Right renal cortex interstitium (tissue), 3 donors: Measurements from ENCODE around the gene UVSSA. TPM values are rescaled to one million over a fixed set of nuclear protein-coding genes. Genes with fewer than 3 reads are reported as not detected.
"Not testable (repeated sequence)": the region's sequence is repeated elsewhere in the genome, so short reads cannot be mapped to it uniquely, and the experiment has no call there.

Experiments used
- DNase-seq, 3 donors: peaks; one replicate each; pipeline ENCODE4 v3.0.0-alpha.2; 2013; ENCODE audit warnings: low read depth in 3 of 3, low spot score in 2 of 3
- polyA plus RNA-seq, 3 donors: library from polyadenylated mRNA; unstranded; fragments of 120-200 nt; gene quantifications; one replicate each; pipeline ENCODE4 v1.2.1, GENCODE V29; 2013; ENCODE audit not compliant: insufficient read length in 3 of 3

UVSSA gene
- polyA plus RNA-seq, 3 donors = 5.5 to 6.5 (median 6.0) TPM

GRCh38 chr4:1316537-1317168 lies 30.4 kb upstream of the UVSSA start:
- DNase-seq = no peak

DNA sequence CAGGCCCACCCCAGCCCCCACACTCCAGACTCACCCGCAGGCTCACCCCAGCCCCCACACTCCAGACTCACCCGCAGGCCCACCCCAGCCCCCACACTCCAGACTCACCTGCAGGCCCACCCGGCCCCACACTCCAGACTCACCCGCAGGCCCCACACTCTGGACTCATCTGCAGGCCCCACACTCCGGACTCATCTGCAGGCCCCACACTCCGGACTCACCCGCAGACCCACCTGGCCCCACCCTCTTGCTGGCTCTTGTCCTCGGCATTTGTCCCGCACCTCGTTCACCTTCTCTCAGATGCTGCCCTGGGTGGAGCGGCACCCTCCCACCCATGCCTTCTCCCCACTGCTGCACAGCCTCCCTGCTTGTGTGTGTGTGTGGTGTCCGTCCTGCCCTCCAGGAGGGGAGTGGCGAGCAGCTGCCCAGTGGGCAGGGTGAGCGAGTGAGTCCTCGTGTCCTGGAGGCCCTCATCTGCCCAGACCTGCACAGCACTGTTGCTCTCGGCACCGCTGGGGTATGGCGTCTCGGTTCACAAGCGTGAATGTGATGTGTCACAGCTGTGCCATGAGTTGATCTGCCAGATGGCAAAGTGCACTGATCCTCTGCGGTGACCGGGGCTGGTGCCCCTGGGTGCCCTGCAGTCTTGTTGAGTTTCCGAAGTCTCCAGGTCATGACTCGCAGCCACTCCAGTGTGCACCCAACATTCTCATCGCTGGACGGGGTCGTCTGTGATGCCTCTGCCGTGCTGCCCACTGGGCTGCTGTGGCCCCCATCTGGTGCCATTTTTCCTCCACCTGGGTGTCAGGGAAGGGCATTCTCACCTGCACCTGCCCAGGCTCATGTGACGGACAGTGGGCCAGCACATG lies 29.6 kb upstream of the UVSSA start:
- DNase-seq = no peak

DNA sequence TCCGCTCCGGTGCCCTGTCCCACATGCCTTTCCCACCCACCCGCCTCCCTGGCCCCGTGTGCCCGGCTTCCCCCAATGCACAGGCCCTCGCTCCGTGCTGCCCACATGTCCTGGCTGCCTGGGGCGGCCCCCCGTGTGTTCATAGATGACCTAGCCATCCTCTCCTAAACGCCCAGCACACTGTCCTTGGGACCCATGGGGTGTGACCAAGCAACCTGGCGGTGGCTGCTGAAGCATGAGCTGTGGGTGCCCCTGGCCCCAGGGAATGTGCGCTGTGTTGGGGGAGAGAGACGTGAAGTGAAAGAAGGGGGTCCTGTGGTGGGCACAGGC lies 29.0 kb upstream of the UVSSA start:
- no peak for DNase-seq

- no peak for DNase-seq
Measured at GRCh38 chr4:1318488-1319213, 28.4 kb upstream of the UVSSA start.

DNA sequence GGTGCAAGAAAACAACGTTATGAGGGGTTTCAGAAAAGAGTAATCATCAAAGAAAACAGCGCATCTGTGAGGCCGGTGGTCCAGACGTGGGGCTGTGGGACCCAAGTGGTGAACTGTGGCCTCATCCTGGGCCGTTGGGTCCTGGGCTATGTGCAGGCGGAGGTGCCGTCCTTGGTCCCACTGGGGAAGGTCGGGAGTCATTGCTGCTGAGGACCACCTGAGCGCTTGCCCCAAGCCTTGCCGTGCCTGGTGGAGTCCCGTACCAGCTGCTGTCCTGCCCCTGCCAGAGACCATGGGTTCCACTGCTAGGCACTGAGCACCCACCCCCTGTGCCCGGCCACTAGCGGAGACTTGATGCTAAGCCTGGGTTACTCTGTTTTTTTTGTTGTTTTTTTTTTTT lies 25.5 kb upstream of the UVSSA start:
- no peak for DNase-seq

DNA sequence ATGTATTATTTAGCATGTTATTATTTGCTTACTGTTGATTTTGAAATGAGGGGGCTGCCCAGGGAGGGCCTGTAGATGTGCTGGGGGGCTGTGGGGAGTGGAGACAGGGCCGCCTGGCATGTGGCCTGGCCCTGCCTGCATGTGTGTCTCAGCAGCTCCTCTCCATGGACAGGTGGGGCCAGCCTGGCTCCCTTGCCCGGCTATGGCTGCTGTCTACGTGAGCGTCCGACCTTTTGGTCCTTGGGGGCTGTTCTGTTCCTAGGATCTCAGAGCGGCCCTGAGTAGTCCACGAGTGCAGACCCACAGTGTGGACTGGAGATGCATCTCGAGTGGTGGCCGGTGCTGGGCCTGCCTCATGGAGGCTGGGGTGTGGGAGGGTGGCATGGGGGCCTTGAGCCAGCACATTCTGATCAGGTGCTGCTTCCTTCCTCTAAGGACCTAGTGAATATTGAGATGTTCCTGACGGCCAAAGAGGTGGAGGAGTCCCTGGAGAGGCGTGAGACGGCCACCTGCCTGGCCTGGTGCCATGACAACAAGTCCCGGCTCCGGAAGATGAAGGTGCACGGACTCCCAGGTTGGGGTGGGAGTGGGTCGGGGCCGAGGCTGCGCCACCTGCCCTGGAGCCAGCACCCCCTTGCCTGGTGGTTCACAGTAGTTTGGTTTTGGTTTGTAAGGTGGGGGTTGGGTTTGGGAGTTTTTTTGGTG lies 24.9 kb upstream of the UVSSA start:
- DNase-seq = no peak

DNA sequence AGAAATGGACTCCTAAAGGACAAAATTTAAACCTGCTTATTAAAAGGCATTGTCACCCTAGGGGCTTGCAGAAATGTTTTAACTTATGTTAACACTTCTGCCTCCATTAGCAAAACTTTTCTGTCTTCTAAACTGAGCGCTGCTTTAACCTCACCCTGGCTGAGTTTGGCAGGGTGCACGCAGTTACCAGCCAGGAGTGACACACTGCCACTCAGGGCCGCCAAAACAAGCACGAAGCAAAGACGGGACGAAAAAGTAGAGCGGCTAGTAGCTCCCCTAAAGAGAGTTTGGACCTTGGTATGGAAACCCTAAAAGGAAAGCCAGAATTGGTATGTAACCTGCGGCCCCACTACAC lies 23.8 kb upstream of the UVSSA start:
- no peak for DNase-seq

GRCh38 chr4:1323635-1324442 lies 23.2 kb upstream of the UVSSA start:
- DNase-seq = no peak

- not testable (repeated sequence) for DNase-seq
Measured at GRCh38 chr4:1324443-1325175, 22.4 kb upstream of the UVSSA start.

DNA sequence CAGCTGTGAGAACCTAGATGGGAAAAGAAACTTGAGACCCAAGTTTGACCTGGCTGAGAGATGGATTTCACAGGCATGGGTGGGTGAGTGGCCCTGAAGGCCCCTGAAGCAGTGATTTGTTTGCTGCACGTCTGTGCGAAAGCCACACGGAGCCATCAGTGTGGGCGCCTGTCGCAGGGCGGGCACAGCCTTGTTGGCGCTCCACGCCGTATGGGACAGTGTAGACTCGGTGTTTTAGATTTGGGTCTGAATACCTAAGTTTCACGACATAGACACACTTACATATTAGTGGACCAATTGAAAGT lies 21.9 kb upstream of the UVSSA start:
- no peak for DNase-seq

DNA sequence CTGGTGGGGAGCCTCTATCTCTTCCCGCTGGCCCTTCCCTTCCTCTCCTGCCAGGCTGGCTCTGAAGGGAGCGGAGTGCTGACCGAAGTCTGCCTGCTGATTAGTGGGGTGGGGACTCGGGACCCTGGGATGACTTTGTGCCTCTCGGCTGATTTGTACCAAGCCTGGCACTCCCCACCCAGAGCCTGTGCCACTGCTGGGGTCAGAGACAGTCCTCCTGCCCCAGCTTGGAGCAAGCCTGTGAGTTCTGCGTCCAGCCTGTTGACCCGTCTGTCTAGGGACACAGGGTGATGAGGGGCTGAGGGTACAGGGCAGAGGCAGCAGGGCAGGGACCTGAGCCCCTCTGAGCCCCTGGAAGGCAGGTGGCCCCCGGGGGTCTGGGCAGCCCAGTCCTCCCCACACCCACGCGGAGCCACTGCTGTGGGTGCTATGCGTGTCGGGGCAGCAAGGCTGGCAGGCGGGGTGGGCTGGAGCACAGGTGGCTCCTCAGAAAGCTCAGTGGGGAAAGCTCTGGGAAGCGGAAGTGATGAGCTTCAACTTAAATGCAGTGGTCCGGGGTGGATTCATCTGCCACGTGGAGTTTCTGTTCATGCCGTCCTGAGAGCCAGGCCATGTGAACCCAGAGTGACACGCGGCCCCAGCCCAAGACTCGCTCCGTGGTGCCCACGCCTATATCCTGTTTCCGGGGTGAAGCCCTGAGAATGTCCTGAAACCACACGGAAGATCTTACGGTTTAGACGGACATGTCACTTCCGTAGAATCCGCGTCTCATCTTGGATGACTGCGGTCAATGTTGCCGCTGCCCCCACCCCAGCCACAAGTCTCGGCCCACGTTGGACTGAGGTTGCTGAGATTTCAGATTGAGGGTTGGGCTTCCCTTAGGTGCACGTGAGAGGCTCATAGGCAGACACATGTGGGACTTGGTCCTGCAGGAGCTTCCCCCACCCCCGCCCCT lies 21.1 kb upstream of the UVSSA start:
- DNase-seq = no peak

- DNase-seq = no peak
Measured at GRCh38 chr4:1326751-1327525, 20.1 kb upstream of the UVSSA start.

DNA sequence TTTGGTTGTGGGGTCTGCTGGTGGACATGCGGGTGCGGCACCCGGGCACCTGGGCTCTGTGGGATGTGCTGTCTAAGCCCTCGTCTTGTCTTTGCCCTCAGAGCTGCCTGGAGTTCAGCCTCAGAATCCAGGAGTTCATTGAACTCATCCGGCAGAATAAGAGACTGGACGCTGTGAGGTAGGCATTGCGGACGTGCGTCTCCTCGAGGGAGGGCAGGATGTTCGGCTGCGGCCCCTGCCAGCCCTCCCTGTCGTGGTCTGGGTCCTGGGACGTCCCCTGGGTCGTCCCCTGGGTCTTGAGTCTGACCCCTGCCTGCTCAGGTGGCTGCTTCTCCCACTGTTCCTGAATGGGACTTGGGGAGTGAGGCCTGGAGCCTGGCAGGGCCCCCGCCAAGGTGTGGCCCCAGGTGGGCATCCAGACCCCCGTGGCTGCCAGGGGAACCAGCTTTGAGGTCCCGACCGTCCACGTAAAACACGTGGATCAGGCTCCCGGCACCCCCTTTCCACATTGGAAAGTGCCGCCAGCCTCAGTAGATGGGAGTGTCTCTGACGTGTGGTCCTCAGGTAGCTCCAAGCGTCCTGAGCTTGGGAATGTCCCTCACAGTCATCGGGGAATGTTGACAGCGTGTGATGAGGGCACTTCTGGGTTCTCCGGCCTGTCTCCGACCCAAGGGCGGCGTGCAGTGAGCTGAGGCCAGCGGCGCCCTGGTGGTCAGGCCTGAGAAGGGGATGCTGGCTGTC lies 19.3 kb upstream of the UVSSA start:
- no peak for DNase-seq

DNA sequence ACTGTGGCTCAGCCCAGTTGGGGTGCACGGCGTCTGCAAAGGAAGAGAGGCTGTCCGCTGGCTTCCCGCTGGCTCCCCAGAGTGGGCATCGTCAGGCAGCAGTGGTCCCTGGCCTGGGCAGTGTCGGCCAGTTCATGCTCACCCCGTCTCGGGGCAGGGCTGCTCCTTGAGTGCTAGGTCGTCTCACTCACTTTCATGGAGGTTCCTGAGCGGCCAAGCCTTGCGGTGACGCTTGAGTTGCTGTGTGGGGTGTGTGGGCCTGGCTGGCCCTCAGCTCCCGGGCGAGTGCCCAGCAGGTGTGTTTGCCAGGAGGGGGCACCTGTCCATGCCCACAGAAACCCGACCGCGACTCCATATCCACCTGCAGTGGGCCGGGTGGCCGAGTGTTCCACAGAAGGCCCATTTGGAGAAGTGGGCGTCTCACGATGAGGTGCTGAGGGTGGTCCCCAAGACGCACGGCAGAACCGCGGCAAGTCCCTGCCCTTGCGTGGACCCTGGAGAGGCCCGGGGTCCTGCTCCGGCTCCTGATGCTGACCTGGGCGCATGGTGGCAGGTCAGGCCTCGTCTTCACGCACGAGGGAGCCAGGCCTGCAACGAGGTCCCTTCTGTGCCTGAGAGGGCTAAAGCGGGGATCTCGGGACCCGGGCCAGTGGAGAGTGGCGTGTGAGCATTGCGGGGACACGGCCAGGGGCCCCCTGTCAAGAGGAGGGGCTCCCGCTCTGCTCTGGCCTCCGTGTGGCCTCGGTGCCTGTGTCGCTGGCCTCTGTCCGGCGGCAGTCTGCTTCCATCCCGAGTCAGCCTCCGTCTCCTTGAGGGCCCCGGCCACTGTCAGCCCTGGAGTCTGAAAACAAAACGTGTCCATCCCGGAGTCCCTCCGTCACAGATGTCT lies 18.5 kb upstream of the UVSSA start:
- no peak for DNase-seq

DNA sequence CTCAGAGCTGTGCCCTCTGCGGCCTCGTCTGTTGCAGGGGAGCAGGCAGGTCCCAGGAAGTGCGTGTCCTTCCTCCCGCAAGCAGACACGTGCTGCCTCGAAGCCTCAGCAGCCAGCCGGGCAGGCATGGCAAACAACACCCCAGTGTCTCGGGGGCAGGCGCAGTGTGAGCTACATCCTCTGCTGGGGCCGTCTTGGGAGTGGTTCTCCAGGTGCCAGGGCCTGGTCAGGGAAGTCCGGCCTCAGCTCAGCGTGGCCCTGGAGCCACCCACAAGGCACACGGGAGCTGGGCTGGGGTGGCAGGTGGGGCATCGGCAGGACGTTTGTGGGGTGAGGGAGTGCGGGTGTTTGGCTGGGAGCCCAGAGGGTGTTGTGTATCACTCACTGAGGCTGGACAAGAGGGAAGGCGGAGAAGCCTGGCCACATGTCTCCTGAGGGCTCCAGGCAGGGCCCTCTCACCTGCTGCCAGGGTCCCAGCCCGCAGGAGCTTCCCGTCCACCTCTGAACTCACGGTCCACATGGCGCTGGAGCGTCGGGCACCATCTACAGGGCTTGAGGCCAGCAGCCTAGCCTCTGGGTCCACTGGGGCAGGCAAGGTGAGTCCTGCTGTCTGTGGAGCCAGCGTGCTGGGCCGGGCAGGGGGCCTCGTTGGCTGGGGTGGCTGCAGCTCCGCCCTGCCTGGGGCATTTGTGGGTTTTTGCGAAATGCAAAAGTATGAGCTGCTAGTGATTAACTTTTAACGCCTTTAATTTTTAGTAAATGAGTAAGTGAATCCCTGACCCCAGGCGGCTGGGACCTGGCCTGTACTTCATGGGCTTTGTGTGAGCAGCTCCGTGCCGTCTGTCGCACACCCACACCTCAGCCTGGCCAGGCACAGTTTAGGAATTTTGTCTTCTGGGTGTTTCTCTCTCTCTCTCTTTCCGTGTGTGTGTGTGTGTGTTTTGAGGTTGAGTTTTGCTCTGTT lies 17.3 kb upstream of the UVSSA start:
- DNase-seq = no peak
